HG02981 (cell line): ENCODE measurements around the gene PLEKHA7.

Experiments used
- ATAC-seq: cut with Tn5 transposase; IDR thresholded peaks from one replicate; pipeline ENCODE4 v1.9.1; 2021; ENCODE audit warnings: mild to moderate bottlenecking, moderate library complexity; ENCODE audit not compliant: unreplicated experiment

Gene PLEKHA7

GRCh38 chr11:16794047-16794818 is 220.0 kb downstream of the PLEKHA7 start:
- ATAC-seq = no peak

GRCh38 chr11:16793511-16793910 is 220.7 kb downstream of the PLEKHA7 start:
- no peak for ATAC-seq

- ATAC-seq = no peak
Observed at GRCh38 chr11:16793009-16793408, 221.2 kb downstream of the PLEKHA7 start.

GRCh38 chr11:16792426-16792825 is 221.8 kb downstream of the PLEKHA7 start:
- no peak for ATAC-seq

- no peak for ATAC-seq
Observed at GRCh38 chr11:16791191-16791961, 222.8 kb downstream of the PLEKHA7 start.

- ATAC-seq = no peak
Observed at GRCh38 chr11:16790486-16791190, 223.6 kb downstream of the PLEKHA7 start.

DNA sequence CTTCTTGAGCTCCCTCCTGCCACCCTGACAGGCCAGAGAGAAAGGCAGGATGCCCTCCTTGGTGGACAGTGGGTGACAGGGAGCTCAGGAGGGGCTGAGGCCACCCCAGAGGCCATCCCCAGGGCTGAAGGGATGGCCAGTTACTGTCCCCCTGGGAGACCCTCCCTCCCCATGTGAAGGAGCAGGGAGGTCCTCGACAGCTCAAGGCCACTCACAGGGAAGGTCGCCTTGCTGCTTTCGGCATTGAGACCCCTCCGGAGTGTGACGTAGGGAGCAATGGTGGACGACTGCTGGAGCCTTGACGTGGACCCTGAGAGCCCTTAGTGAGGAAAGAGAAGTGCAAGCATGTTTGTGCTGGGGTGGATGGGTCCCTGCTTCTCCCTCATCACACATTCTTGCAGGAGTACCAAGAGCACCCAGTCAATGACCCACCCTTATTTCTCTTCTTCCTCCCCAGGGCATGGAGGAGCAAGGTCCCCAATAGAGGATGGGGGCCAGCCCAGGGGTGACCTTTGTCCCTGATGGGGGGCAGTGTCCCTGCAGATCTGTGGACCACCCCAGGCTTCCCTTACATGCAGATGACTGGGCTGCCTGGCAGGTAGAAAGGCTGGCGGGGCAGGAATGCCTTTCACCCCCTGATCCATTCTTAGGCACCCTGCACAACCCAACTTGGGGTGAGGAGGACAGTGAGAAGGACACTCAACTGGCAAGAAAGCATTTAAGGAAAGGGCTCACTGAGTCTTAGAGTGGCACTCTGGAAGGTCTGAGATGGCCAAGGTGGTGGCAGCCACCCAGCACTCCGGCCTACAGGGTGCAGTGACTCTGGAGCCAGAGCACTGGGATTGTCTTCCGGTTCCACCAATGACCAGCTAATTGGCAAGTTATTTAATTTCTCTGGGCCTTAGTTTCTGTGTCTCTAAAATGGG is 224.4 kb downstream of the PLEKHA7 start:
- no peak for ATAC-seq

DNA sequence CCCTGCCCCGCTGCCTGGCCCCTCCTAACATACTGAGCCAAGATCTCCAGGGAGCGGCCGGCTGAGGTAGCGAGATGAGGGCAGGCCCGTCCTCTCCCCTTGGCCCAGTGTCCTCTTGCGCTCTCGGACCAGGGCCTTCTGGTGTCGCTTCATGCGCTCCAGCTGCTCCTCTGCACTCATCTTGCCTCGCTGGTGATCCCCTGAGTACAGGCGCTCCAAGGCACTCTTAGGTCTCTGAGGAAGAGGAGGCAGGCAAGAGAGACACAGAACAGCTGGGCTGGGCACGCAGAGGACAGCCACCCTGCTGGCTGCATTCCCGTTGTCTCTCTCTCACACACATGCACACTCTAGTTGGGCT is 225.2 kb downstream of the PLEKHA7 start:
- no peak for ATAC-seq

- no peak for ATAC-seq
Observed at GRCh38 chr11:16788141-16789062, 225.8 kb downstream of the PLEKHA7 start.

GRCh38 chr11:16787035-16787742 is 227.0 kb downstream of the PLEKHA7 start:
- no peak for ATAC-seq

- no peak for ATAC-seq
Observed at GRCh38 chr11:16786131-16786530, 228.1 kb downstream of the PLEKHA7 start.

GRCh38 chr11:16785520-16786128 is 228.6 kb downstream of the PLEKHA7 start:
- peak; percentile 85 for ATAC-seq

GRCh38 chr11:16784666-16785065 is 229.5 kb downstream of the PLEKHA7 start:
- no peak for ATAC-seq

DNA sequence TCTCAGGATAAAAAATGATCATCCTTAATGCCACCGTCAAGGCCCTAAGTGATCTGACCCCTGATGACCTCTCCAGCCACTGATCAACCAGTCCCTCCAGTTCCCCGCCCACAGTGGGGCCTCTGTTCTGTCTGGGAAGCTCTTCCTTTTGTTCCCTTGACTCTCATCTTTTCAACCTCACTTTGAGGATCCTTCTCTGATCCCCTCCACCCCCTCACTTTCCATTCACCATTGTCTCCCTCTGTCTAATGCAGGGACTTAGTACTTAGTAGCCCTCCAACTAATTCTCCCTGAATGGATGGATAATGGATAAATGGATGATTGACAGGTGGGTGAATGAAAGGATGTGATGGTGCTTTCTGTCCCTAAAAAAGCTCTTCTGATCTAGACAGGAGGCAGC is 230.1 kb downstream of the PLEKHA7 start:
- no peak for ATAC-seq

- no peak for ATAC-seq
Observed at GRCh38 chr11:16783321-16783801, 230.9 kb downstream of the PLEKHA7 start.

- ATAC-seq = no peak
Observed at GRCh38 chr11:16781936-16782919, 232.0 kb downstream of the PLEKHA7 start.
